Measurements from ENCODE around the gene C1orf35.

Gene C1orf35

DNA sequence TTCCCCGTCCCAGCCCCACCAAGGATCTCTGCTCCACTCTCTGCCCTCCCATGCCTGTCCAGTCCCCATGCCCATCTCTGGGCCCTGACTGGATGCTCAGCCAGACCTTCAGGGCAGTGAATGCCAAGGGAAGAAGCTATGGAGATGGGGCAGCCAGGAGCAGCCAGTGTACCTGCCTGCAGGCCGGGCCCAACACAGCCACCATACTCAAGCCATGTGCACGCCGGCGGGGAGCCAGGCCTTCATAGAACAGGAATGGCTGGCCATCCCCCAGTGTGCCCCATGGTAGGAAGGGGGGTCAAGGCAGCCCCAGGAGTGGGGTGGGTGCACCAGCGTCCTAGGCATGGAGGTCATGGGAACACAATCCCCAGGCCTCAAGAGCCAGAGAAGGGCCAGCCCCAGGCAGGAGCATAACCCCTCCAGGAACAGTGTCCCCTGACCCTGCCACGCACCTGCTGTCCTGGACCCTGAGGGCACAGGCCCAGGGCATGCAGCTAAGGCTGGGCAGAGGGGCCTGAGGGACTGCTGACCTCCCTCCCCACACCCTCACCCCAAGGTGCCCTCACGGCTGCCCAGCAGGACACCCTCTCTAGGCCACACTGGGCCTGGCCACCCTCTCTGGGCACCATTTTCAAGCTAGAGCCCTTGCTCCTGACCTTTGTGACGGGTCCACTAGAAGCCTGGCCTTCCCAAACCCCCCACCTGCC lies 40.9 kb downstream of the C1orf35 start:
- Histone ChIP-seq H3K27ac (replicated peaks) (no peak overlapping the region), H3K4me3 (replicated peaks; ENCODE audit: insufficient read depth, low read length) (no peak overlapping the region), H3K27me3 (ENCODE audit: insufficient read depth, poor library complexity, severe bottlenecking) (peaks cover 35% of the 10 kb centered on the region)
- DNase-seq (ENCODE audit: low read depth in 1 of 2, low spot score in 1 of 2), result no peak
- TF ChIP-seq SPI1 (IDR thresholded peaks at IDR 0.05; ENCODE audit: borderline replicate concordance, low read depth) (no peak), CTCF (IDR thresholded peaks at IDR 0.05; ENCODE audit: insufficient read depth, low read length) (no peak), REST (IDR thresholded peaks at IDR 0.05; ENCODE audit: insufficient replicate concordance, low read depth) (no peak), POLR2AphosphoS5 (IDR thresholded peaks at IDR 0.05; ENCODE audit: low read depth) (no peak), GABPA (IDR thresholded peaks at IDR 0.05; ENCODE audit: low read depth) (no peak)

DNA sequence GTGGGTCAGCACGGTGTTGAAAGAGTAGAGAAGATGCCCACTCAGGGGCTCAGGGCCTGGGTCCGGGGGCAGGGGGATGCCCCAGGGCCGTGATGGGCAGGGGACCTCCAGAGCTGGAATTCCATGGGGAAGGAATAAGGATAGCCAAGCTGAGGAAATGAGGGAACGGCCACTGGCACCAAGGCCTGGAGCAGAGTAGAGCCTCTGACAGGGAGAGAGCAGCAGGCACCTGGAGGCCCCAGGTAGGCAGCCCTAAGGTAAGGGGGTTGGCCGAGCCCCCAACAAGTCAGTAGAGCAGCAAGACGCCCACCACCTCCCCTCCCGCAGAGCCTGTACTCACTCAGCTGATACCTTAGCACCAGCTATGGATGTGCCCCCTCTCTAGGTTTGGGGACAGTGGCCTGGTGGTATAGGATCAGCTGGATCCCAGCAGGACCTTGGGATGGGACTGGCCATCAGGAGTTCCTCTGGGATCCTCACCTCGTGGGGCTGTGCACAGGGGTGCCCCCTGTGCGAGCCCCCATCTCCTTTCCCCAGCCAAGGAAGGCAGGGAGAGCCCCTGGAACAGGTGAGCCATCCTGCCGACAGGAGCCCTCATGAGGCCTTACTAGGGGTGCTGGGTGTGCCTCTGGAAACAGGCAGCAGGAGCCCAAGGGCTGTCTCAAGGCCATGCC lies 41.6 kb downstream of the C1orf35 start:
- TF ChIP-seq CTCF (IDR thresholded peaks at IDR 0.05; ENCODE audit: insufficient read depth, low read length) (no peak), REST (IDR thresholded peaks at IDR 0.05; ENCODE audit: insufficient replicate concordance, low read depth) (no peak), POLR2AphosphoS5 (IDR thresholded peaks at IDR 0.05; ENCODE audit: low read depth) (no peak), SPI1 (IDR thresholded peaks at IDR 0.05; ENCODE audit: borderline replicate concordance, low read depth) (no peak), GABPA (IDR thresholded peaks at IDR 0.05; ENCODE audit: low read depth) (no peak)
- H3K4me3 ChIP-seq (replicated peaks; ENCODE audit: insufficient read depth, low read length), result no peak overlapping the region
- H3K27me3 ChIP-seq (ENCODE audit: insufficient read depth, poor library complexity, severe bottlenecking), result peaks cover 37% of the 10 kb centered on the region
- no peak for DNase-seq (ENCODE audit: low read depth in 1 of 2, low spot score in 1 of 2)
- no peak overlapping the region for H3K27ac ChIP-seq (replicated peaks)

GRCh38 chr1:228060458-228061190 lies 42.5 kb downstream of the C1orf35 start:
- TF ChIP-seq SPI1 (IDR thresholded peaks at IDR 0.05; ENCODE audit: borderline replicate concordance, low read depth), result no peak
- no peak for TF ChIP-seq GABPA (IDR thresholded peaks at IDR 0.05; ENCODE audit: low read depth)
- TF ChIP-seq REST (IDR thresholded peaks at IDR 0.05; ENCODE audit: insufficient replicate concordance, low read depth), result no peak
- no peak for TF ChIP-seq CTCF (IDR thresholded peaks at IDR 0.05; ENCODE audit: insufficient read depth, low read length)
- TF ChIP-seq POLR2AphosphoS5 (IDR thresholded peaks at IDR 0.05; ENCODE audit: low read depth), result no peak
- H3K27me3 ChIP-seq (ENCODE audit: insufficient read depth, poor library complexity, severe bottlenecking), result peaks cover 45% of the 10 kb centered on the region
- no peak overlapping the region for H3K27ac ChIP-seq (replicated peaks)
- H3K4me3 ChIP-seq (replicated peaks; ENCODE audit: insufficient read depth, low read length), result no peak overlapping the region
- no peak for DNase-seq (ENCODE audit: low read depth in 1 of 2, low spot score in 1 of 2)
